ENCODE data around the gene APBA2. TPM values are rescaled to one million over a fixed set of nuclear protein-coding genes. Genes with fewer than 3 reads are reported as not detected.
A peak's percentile ranks its signal among the peaks of the same experiment; 100 is the strongest.

Gene APBA2
- total RNA-seq, 1 donor from 2014 or later = 19.6 TPM

DNA sequence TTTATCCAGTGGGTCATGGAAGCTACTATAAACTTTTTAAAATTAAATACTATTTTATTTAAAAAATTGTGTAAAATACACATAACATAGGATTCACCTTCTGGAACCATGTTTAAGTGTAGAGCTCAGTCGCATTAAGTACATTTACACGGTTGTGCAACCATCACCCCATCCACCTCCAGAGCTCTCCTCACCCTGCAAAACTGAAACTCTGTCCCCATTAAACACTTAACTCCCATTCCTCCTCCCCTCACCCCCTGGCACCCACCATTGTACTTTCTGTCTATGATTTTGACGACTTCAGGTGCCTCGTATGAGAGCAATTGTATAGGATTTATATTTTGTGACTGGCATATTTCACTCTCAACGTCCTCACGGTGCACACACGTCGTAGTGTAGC is 70.7 kb downstream of the APBA2 start:
- no peaks in the 10 kb centered on the region for H3K27me3 ChIP-seq
- TF ChIP-seq POLR2AphosphoS5 (IDR thresholded peaks at IDR 0.05; ENCODE audit: insufficient read depth in 1 of 2, low read depth in 1 of 2) (no peak), POLR2A (IDR thresholded peaks at IDR 0.05) (no peak), CTCF (IDR thresholded peaks at IDR 0.05) (no peak)
- no peaks in the 10 kb centered on the region for H3K9me3 ChIP-seq
- DNase-seq (ENCODE audit: extremely low spot score in 2 of 2) = no peak
- H3K36me3 ChIP-seq = no peaks in the 10 kb centered on the region
- H3K4me1 ChIP-seq = no peaks in the 10 kb centered on the region
- H3K4me3 ChIP-seq = no peak overlapping the region
- H3K27ac ChIP-seq = no peak overlapping the region
- intact Hi-C loops (cut with DNase I) = no loop called here

- Histone ChIP-seq H3K4me1 (no peaks in the 10 kb centered on the region), H3K4me3 (no peak overlapping the region), H3K27me3 (no peaks in the 10 kb centered on the region), H3K36me3 (no peaks in the 10 kb centered on the region), H3K9me3 (no peaks in the 10 kb centered on the region), H3K27ac (no peak overlapping the region)
- peak; percentile 74 to 92 for DNase-seq (ENCODE audit: extremely low spot score in 2 of 2)
- intact Hi-C loops (cut with DNase I) = no loop called here
- TF ChIP-seq POLR2A (IDR thresholded peaks at IDR 0.05) (no peak), CTCF (IDR thresholded peaks at IDR 0.05) (no peak), POLR2AphosphoS5 (IDR thresholded peaks at IDR 0.05; ENCODE audit: insufficient read depth in 1 of 2, low read depth in 1 of 2) (no peak)
These were observed 72.1 kb downstream of the APBA2 start for GRCh38 chr15:28957606-28958498.

- no peak for TF ChIP-seq POLR2A (IDR thresholded peaks at IDR 0.05)
- no peak for TF ChIP-seq POLR2AphosphoS5 (IDR thresholded peaks at IDR 0.05; ENCODE audit: insufficient read depth in 1 of 2, low read depth in 1 of 2)
- no peak for TF ChIP-seq CTCF (IDR thresholded peaks at IDR 0.05)
- DNase-seq (ENCODE audit: extremely low spot score in 2 of 2) = no peak
- no peaks in the 10 kb centered on the region for H3K27me3 ChIP-seq
- no peaks in the 10 kb centered on the region for H3K36me3 ChIP-seq
- no peak overlapping the region for H3K4me3 ChIP-seq
- H3K9me3 ChIP-seq = no peaks in the 10 kb centered on the region
- no peaks in the 10 kb centered on the region for H3K4me1 ChIP-seq
- intact Hi-C loops (cut with DNase I) = no loop called here
- no peak overlapping the region for H3K27ac ChIP-seq
These were observed 73.6 kb downstream of the APBA2 start for GRCh38 chr15:28959326-28959725.

- no peak for TF ChIP-seq POLR2A (IDR thresholded peaks at IDR 0.05)
- no peak for TF ChIP-seq CTCF (IDR thresholded peaks at IDR 0.05)
- TF ChIP-seq POLR2AphosphoS5 (IDR thresholded peaks at IDR 0.05; ENCODE audit: insufficient read depth in 1 of 2, low read depth in 1 of 2) = no peak
- intact Hi-C loops (cut with DNase I) = no loop called here
- DNase-seq (ENCODE audit: extremely low spot score in 2 of 2) = peak in 1 of 2 donors; percentile 49
- no peak overlapping the region for H3K4me3 ChIP-seq
- no peaks in the 10 kb centered on the region for H3K27me3 ChIP-seq
- no peaks in the 10 kb centered on the region for H3K4me1 ChIP-seq
- H3K9me3 ChIP-seq = no peaks in the 10 kb centered on the region
- no peaks in the 10 kb centered on the region for H3K36me3 ChIP-seq
- no peak overlapping the region for H3K27ac ChIP-seq
These were observed 75.2 kb downstream of the APBA2 start for GRCh38 chr15:28960979-28961378.

DNA sequence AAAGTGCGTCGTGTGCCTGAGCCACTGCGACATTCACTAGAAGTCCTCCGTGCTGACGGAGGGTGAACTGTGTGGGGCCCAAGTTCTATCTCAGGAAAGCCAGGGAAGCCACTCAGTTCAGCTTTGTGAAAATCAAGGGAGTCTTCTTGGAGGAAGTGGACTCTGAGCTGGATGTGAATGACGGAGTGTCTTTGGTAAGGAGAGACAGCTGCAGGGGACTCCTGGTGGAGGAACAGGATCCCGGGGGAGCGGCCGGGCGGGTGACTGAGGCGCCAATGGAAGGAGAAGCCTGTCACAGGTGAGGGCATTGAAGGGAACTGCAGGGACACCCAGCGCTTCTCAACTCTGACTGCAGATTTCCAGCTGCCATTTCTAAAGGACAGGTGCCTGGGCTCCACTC is 75.6 kb downstream of the APBA2 start:
- intact Hi-C loops (cut with DNase I) = no loop called here
- H3K4me3 ChIP-seq = no peak overlapping the region

More for the DNA sequence above, 75.6 kb downstream of the APBA2 start:
- H3K9me3 ChIP-seq = no peaks in the 10 kb centered on the region
- H3K27me3 ChIP-seq = no peaks in the 10 kb centered on the region
- TF ChIP-seq POLR2A (IDR thresholded peaks at IDR 0.05) (no peak), POLR2AphosphoS5 (IDR thresholded peaks at IDR 0.05; ENCODE audit: insufficient read depth in 1 of 2, low read depth in 1 of 2) (no peak), CTCF (IDR thresholded peaks at IDR 0.05) (no peak)
- no peaks in the 10 kb centered on the region for H3K36me3 ChIP-seq
- peak; percentile 70 to 85 for DNase-seq (ENCODE audit: extremely low spot score in 2 of 2)
- no peak overlapping the region for H3K27ac ChIP-seq
- no peaks in the 10 kb centered on the region for H3K4me1 ChIP-seq
